PC-3 (cell line): Measurements from ENCODE around the gene SAMD4A. TPM values are rescaled to one million over a fixed set of nuclear protein-coding genes. Genes with fewer than 3 reads are reported as not detected.

Source experiments
- ATAC-seq: fragments of 200-7000 bp; cut with Tn5 transposase; 2 replicates; pipeline ENCODE4 v1.9.1; 2020; ENCODE audit warnings: mild to moderate bottlenecking, moderate library complexity
- BruUV-seq: library from RNA; stranded (reverse); fragments of 400-500 nt; replicated peaks from 2 replicates; lab custom pipeline; 2021; lab: Mats Ljungman, UMichigan
- CTCF ChIA-PET: fragments of 300-600 bp; sonication (Branson Sonifier 250); formaldehyde crosslinking; loops from one replicate; lab custom pipeline; 2022; ENCODE audit warnings: antibody characterized with exemption; lab: Charles Lee
- POLR2A ChIA-PET: fragments of 300-600 bp; sonication (Branson Sonifier 250); formaldehyde crosslinking; loops from one replicate; lab custom pipeline; 2022; ENCODE audit warnings: antibody characterized with exemption; ENCODE audit not compliant: unreplicated experiment; lab: Charles Lee
- DNase-seq: peaks from one replicate; pipeline ENCODE4 v3.0.0-alpha.2; 2015
- H2AFZ ChIP-seq: fragments of 300-600 bp; sonication (generic); 2 replicates; pipeline ENCODE4 v1.6.0; 2016; ENCODE audit warnings: antibody characterized with exemption, low read length
- H3F3A ChIP-seq: fragments of 300-600 bp; sonication (generic); one replicate; pipeline ENCODE4 v1.6.0; 2017; ENCODE audit warnings: antibody characterized with exemption, low read length, control low read depth, mild to moderate bottlenecking; ENCODE audit not compliant: unreplicated experiment
- H3K27ac ChIP-seq: fragments of 300-600 bp; sonication (generic); 2 replicates; pipeline ENCODE4 v1.5.1; 2016; ENCODE audit warnings: mild to moderate bottlenecking, low read length
- H3K27me3 ChIP-seq: fragments of 300-600 bp; sonication (generic); 2 replicates; pipeline ENCODE4 v1.6.1; 2016; ENCODE audit warnings: low read length, mixed read lengths
- H3K36me3 ChIP-seq: fragments of 300-600 bp; sonication (generic); 2 replicates; pipeline ENCODE4 v1.6.1; 2016; ENCODE audit warnings: low read depth, mixed run types, low read length, mixed read lengths
- H3K4me1 ChIP-seq: fragments of 300-600 bp; sonication (generic); 2 replicates; pipeline ENCODE4 v1.5.1; 2016; ENCODE audit warnings: low read length; ENCODE audit not compliant: insufficient read depth
- H3K4me2 ChIP-seq: fragments of 300-600 bp; sonication (generic); 2 replicates; pipeline ENCODE4 v1.6.0; 2016; ENCODE audit warnings: low read length
- H3K4me3 ChIP-seq: fragments of 300-600 bp; sonication (generic); 2 replicates; pipeline ENCODE4 v1.5.1; 2016; ENCODE audit warnings: mild to moderate bottlenecking, low read length, mixed read lengths
- H3K79me2 ChIP-seq: fragments of 300-600 bp; sonication (generic); 2 replicates; pipeline ENCODE4 v1.6.1; 2017; ENCODE audit warnings: low read length, mixed read lengths
- H3K9ac ChIP-seq: fragments of 300-600 bp; sonication (generic); 2 replicates; pipeline ENCODE4 v1.6.0; 2016; ENCODE audit warnings: mild to moderate bottlenecking, low read length
- H3K9me2 ChIP-seq: fragments of 300-600 bp; sonication (generic); replicated peaks from 2 replicates; pipeline ENCODE4 v1.6.1; 2016; ENCODE audit warnings: mixed run types, low read length, mixed read lengths
- H3K9me3 ChIP-seq: fragments of 300-600 bp; sonication (generic); 2 replicates; pipeline ENCODE4 v1.6.1; 2016; ENCODE audit warnings: low read length, mixed read lengths
- H4K20me1 ChIP-seq: fragments of 300-600 bp; sonication (generic); 2 replicates; pipeline ENCODE4 v1.6.1; 2016; ENCODE audit warnings: low read length, mixed read lengths
- EZH2 ChIP-seq: fragments of 300-600 bp; sonication (generic); IDR thresholded peaks from one replicate; pipeline ENCODE4 v1.6.1; 2017; ENCODE audit warnings: antibody characterized with exemption, mild to moderate bottlenecking, low read length; ENCODE audit not compliant: unreplicated experiment
- EZH2phosphoT487 ChIP-seq: fragments of 300-600 bp; sonication (generic); IDR thresholded peaks from 2 replicates; pipeline ENCODE4 v1.6.1; 2018; ENCODE audit warnings: mild to moderate bottlenecking, antibody characterized with exemption, low read length, borderline replicate concordance
- intact Hi-C: fragments of 100-400 bp; cut with micrococcal nuclease; formaldehyde crosslinking; loops from 2 replicates; pipeline ENCODE4 v1.9.0; 2023
- total RNA-seq: library from RNA; depleted of rRNA; stranded (reverse); fragments of >200 nt; gene quantifications from 2 replicates; pipeline ENCODE4 v1.2.3, GENCODE V29; 2014
- TF ChIP-seq, protein P1 (sequence below): fragments of 300-600 bp; sonication (generic); conservative IDR thresholded peaks from 2 replicates; pipeline ENCODE4 v1.5.1; 2017; ENCODE audit warnings: antibody characterized with exemption, low read depth, mild to moderate bottlenecking, low read length

Gene SAMD4A
- total RNA-seq, 1 experiment from 2014 or later, result 42.9 TPM

DNA sequence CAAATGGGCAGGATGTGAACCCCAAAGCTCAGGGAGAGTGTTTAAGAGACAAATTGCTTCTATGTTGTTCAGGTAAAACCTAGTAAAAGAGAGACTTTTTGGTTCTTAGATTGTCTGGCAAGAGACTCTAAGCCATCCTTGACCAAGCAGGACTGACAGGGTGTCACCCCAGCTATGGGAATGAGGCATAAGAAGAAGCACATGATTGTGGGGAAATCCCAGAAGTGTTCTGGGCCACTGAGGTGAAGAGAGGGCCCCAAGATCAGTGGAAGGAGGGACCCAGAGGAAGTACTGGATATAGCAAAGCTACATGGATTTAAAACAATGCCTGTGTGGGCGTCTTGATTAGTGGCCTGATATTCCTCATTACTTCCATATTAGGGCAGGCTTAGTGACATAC is 99.0 kb downstream of the SAMD4A start:
- no peak overlapping the region for H3K4me3 ChIP-seq
- ChIA-PET CTCF (no interaction called here), POLR2A (interaction anchor here (0.5 kb wide), 1 partner anchor 98 kb away, joined by 9 read pairs; no protein-coding TSS in a partner anchor)
- H2AFZ ChIP-seq, result no peak overlapping the region
- ATAC-seq, result no peak
- peaks cover 41% of the 10 kb centered on the region for H3K79me2 ChIP-seq
- no peaks in the 10 kb centered on the region for H4K20me1 ChIP-seq
- no peaks in the 10 kb centered on the region for H3K27me3 ChIP-seq
- H3K9me3 ChIP-seq, result no peaks in the 10 kb centered on the region
- H3K36me3 ChIP-seq, result no peaks in the 10 kb centered on the region
- peaks cover 48% of the 10 kb centered on the region for H3K4me1 ChIP-seq
- BruUV-seq, result no TSS peak
- no peak for DNase-seq
- H3K27ac ChIP-seq, result peak overlapping the region; percentile 56
- intact Hi-C loops, result no loop called here
- H3K9ac ChIP-seq, result peak overlapping the region; percentile 6; the same call in 1 of the 2 replicates
- TF ChIP-seq, protein P1, sequence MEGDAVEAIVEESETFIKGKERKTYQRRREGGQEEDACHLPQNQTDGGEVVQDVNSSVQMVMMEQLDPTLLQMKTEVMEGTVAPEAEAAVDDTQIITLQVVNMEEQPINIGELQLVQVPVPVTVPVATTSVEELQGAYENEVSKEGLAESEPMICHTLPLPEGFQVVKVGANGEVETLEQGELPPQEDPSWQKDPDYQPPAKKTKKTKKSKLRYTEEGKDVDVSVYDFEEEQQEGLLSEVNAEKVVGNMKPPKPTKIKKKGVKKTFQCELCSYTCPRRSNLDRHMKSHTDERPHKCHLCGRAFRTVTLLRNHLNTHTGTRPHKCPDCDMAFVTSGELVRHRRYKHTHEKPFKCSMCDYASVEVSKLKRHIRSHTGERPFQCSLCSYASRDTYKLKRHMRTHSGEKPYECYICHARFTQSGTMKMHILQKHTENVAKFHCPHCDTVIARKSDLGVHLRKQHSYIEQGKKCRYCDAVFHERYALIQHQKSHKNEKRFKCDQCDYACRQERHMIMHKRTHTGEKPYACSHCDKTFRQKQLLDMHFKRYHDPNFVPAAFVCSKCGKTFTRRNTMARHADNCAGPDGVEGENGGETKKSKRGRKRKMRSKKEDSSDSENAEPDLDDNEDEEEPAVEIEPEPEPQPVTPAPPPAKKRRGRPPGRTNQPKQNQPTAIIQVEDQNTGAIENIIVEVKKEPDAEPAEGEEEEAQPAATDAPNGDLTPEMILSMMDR, result no peak
- TF ChIP-seq EZH2phosphoT487 (no peak), EZH2 (no peak)
- H3K4me2 ChIP-seq, result no peak overlapping the region
- H3F3A ChIP-seq, result no peaks in the 10 kb centered on the region
- no peaks in the 10 kb centered on the region for H3K9me2 ChIP-seq

DNA sequence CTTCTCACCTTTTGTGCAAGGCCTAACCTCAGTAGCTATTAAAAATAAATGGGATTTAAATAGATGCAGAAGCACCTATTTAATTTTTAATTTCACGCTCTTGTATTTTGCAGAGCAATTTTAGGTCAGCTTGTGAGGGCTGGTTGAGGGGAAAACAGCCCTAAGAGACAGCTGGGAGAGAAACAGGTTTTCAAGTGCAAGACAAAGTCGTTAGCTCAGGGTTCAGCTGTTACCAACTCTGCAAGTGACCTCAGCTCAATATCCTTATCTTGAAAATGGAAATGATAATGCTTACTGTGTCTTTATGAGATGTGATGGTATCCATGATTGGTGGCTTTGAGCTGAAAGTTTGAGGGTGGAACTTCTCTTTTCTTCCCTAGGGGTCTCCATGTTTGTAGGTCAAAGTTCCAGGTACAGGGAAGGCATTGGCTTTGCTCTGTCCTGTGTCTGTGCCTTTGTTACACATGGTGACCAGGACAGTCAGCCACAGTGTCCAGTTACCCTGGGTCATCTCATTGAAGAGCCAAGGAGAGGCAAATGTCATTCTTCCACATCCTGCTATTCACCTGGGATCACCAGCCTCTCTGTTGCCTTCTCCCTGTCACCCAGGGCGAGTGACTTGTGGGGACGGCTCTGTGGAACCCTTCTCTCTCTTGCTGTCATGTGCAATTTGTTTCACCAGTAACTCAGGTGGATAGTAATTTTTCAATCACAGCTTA is 100.3 kb downstream of the SAMD4A start:
- no peak overlapping the region for H3K4me3 ChIP-seq
- peaks cover 38% of the 10 kb centered on the region for H3K79me2 ChIP-seq
- H3K27me3 ChIP-seq, result no peaks in the 10 kb centered on the region
- no TSS peak for BruUV-seq
- H3K4me1 ChIP-seq, result peaks cover 49% of the 10 kb centered on the region
- no peak overlapping the region for H2AFZ ChIP-seq
- intact Hi-C loops, result no loop called here
- TF ChIP-seq, protein P1, result no peak
- no peak for TF ChIP-seq EZH2
- no peak for TF ChIP-seq EZH2phosphoT487
- H3K36me3 ChIP-seq, result no peaks in the 10 kb centered on the region
- no peaks in the 10 kb centered on the region for H3K9me3 ChIP-seq
- no peak for DNase-seq
- H3F3A ChIP-seq, result no peaks in the 10 kb centered on the region
- no peak overlapping the region for H3K4me2 ChIP-seq
- H3K9me2 ChIP-seq, result no peaks in the 10 kb centered on the region
- ChIA-PET CTCF (no interaction called here), POLR2A (no interaction called here)
- H4K20me1 ChIP-seq, result no peaks in the 10 kb centered on the region
- no peak overlapping the region for H3K27ac ChIP-seq
- no peak for ATAC-seq
- no peak overlapping the region for H3K9ac ChIP-seq

DNA sequence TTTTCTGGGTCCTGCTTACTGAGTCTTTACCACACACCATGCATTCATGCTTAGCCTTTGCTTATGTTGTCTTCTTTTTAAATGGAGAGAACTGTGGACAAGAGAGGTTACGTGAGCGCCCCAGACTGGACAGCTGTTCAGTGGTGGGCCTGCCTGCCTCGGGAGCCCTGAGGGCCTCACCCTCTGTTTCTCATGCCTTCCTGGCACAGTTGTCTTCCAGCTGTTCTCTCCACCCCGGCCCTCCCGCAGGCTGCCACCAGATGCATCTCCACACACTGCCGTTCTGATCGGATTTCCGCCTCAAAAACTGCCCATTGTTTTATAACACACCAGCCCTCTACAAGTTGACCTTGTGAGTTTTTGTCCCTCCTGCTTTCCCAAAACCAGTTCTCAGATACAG is 100.8 kb downstream of the SAMD4A start:
- H3K4me3 ChIP-seq, result no peak overlapping the region
- ATAC-seq (no peak), DNase-seq (no peak)
- BruUV-seq, result no TSS peak
- ChIA-PET POLR2A (no interaction called here), CTCF (no interaction called here)
- H3K27me3 ChIP-seq, result no peaks in the 10 kb centered on the region
- H3F3A ChIP-seq, result no peaks in the 10 kb centered on the region
- H3K27ac ChIP-seq, result no peak overlapping the region
- peaks cover 53% of the 10 kb centered on the region for H3K4me1 ChIP-seq
- no peak overlapping the region for H2AFZ ChIP-seq
- TF ChIP-seq EZH2phosphoT487 (no peak), EZH2 (no peak)
- TF ChIP-seq, protein P1, result no peak
- no peaks in the 10 kb centered on the region for H4K20me1 ChIP-seq
- no peaks in the 10 kb centered on the region for H3K9me2 ChIP-seq
- H3K9ac ChIP-seq, result no peak overlapping the region
- H3K36me3 ChIP-seq, result no peaks in the 10 kb centered on the region
- H3K79me2 ChIP-seq, result peaks cover 35% of the 10 kb centered on the region
- no peak overlapping the region for H3K4me2 ChIP-seq
- intact Hi-C loops, result no loop called here
- no peaks in the 10 kb centered on the region for H3K9me3 ChIP-seq
